ENCODE data around the gene ANGPTL8. TPM values are rescaled to one million over a fixed set of nuclear protein-coding genes. Genes with fewer than 3 reads are reported as not detected.

The ANGPTL8 gene
- 0.33 TPM in 1 of 2 replicates, not detected in the other for total RNA-seq

GRCh38 chr19:11239377-11240000, at the start of gene ANGPTL8:
TSS of gene ANGPTL8 (plus strand) at chr19:11239619. CDS start at chr19:11239638, 19 bp downstream.

GRCh38 chr19:11197291-11198174, 41.9 kb upstream of the ANGPTL8 start, which contains the start of gene KANK2:
TSS of gene KANK2 (minus strand) at chr19:11197545. CDS start at chr19:11194511, 3,034 bp downstream.

GRCh38 chr19:11261971-11262839, 22.8 kb downstream of the ANGPTL8 start, which contains the start of gene DOCK6:
TSS of gene DOCK6 (minus strand) at chr19:11262524. CDS start at chr19:11262440, 84 bp downstream.

Other genes with a start within 250 kb of the ANGPTL8 start
- 66.7 and 263 TPM in 2 replicates for gene LDLR, start 150.2 kb upstream of the ANGPTL8 start, total RNA-seq
- gene SPC24, start 83.8 kb upstream of the ANGPTL8 start, total RNA-seq = 8.2 and 31.9 TPM in 2 replicates
- gene KANK2, start 42.1 kb upstream of the ANGPTL8 start, total RNA-seq = 173 and 210 TPM in 2 replicates
- gene DOCK6, start 22.9 kb downstream of the ANGPTL8 start, total RNA-seq = 29.5 and 34.2 TPM in 2 replicates
- not detected in 2 replicates for gene TSPAN16, start 56.5 kb downstream of the ANGPTL8 start, total RNA-seq
- 29.8 and 39.9 TPM in 2 replicates for gene RAB3D, start 100.0 kb downstream of the ANGPTL8 start, total RNA-seq
- gene TMEM205, start 106.6 kb downstream of the ANGPTL8 start, total RNA-seq = 82.8 and 118 TPM in 2 replicates
- gene CCDC159, start 106.9 kb downstream of the ANGPTL8 start, total RNA-seq = 14.9 and 15.3 TPM in 2 replicates
- 14.1 and 15.9 TPM in 2 replicates for gene PLPPR2, start 115.8 kb downstream of the ANGPTL8 start, total RNA-seq
- 1.8 and 2.7 TPM in 2 replicates for gene SWSAP1, start 135.0 kb downstream of the ANGPTL8 start, total RNA-seq
- gene EPOR, start 144.7 kb downstream of the ANGPTL8 start, total RNA-seq = 1.6 and 2.4 TPM in 2 replicates
- 2.4 TPM in 1 of 2 replicates, not detected in the other for gene RGL3, start 179.7 kb downstream of the ANGPTL8 start, total RNA-seq
- gene ODAD3, start 195.5 kb downstream of the ANGPTL8 start, total RNA-seq = under 0.01 TPM in 1 of 2 replicates, not detected in the other
- 124 and 132 TPM in 2 replicates for gene PRKCSH, start 196.0 kb downstream of the ANGPTL8 start, total RNA-seq
- gene ELAVL3, start 241.4 kb downstream of the ANGPTL8 start, total RNA-seq = not detected in 2 replicates

Data from placental epithelial cell (primary cell).